DLD1 (cell line): ENCODE results near the gene RABL6.
"Not testable (repeated sequence)": the region's sequence is repeated elsewhere in the genome, so short reads cannot be mapped to it uniquely, and the experiment has no call there.

ENCODE experiments used
- in situ Hi-C: cut with HindIII; loops from 2 replicates; pipeline ENCODE4 v1.10.0; 2017; ENCODE audit warnings: low sequenced_read_pairs

The RABL6 gene

GRCh38 chr9:136794281-136794999, 13.3 kb upstream of the RABL6 start:
- in situ Hi-C loops = no loop called here

GRCh38 chr9:136795000-136795348, 12.8 kb upstream of the RABL6 start:
- in situ Hi-C loops = no loop called here

GRCh38 chr9:136796238-136796774, 11.4 kb upstream of the RABL6 start, which contains the start of gene CCDC183:
TSS of gene CCDC183 (plus strand) at chr9:136796338. CDS start at chr9:136796398, 60 bp downstream.
- in situ Hi-C loops = no loop called here

- in situ Hi-C loops = not testable (repeated sequence)
These were observed 10.9 kb upstream of the RABL6 start for GRCh38 chr9:136796775-136797347.

GRCh38 chr9:136798708-136799078, 9.1 kb upstream of the RABL6 start:
- in situ Hi-C loops = no loop called here

GRCh38 chr9:136799079-136799853, 8.5 kb upstream of the RABL6 start:
- in situ Hi-C loops = no loop called here

- in situ Hi-C loops = loop anchor here (25.0 kb wide), 2 partner anchors 237 to 362 kb away; partner anchors contain the start of genes ABCA2, FUT7, LRRC26 and NPDC1
These were observed 7.7 kb upstream of the RABL6 start for GRCh38 chr9:136799854-136800657.

GRCh38 chr9:136802321-136802720, 5.4 kb upstream of the RABL6 start:
- in situ Hi-C loops = loop anchor here (25.0 kb wide), 2 partner anchors 235 to 360 kb away; partner anchors contain the start of genes ABCA2, FUT7, LRRC26 and NPDC1

GRCh38 chr9:136803009-136803550, 4.7 kb upstream of the RABL6 start:
- in situ Hi-C loops = loop anchor here (25.0 kb wide), 2 partner anchors 234 to 359 kb away; partner anchors contain the start of genes ABCA2, FUT7, LRRC26 and NPDC1

- in situ Hi-C loops = loop anchor here (25.0 kb wide), 2 partner anchors 233 to 358 kb away; partner anchors contain the start of genes ABCA2, FUT7, LRRC26 and NPDC1
These were observed 3.9 kb upstream of the RABL6 start for GRCh38 chr9:136803551-136804508.

GRCh38 chr9:136804509-136805206, 3.1 kb upstream of the RABL6 start:
- in situ Hi-C loops = loop anchor here (25.0 kb wide), 2 partner anchors 233 to 358 kb away; partner anchors contain the start of genes ABCA2, FUT7, LRRC26 and NPDC1

GRCh38 chr9:136805207-136805740, 2.5 kb upstream of the RABL6 start:
- in situ Hi-C loops = loop anchor here (25.0 kb wide), 2 partner anchors 232 to 357 kb away; partner anchors contain the start of genes ABCA2, FUT7, LRRC26 and NPDC1

GRCh38 chr9:136806067-136806466, 1.7 kb upstream of the RABL6 start:
- in situ Hi-C loops = loop anchor here (25.0 kb wide), 2 partner anchors 231 to 356 kb away; partner anchors contain the start of genes ABCA2, FUT7, LRRC26 and NPDC1

GRCh38 chr9:136806631-136807201, 1.0 kb upstream of the RABL6 start:
- in situ Hi-C loops = loop anchor here (25.0 kb wide), 2 partner anchors 231 to 356 kb away; partner anchors contain the start of genes ABCA2, FUT7, LRRC26 and NPDC1

- in situ Hi-C loops = loop anchor here (25.0 kb wide), 2 partner anchors 229 to 354 kb away; partner anchors contain the start of genes ABCA2, FUT7, LRRC26 and NPDC1
These were observed 492 bp downstream of the RABL6 start for GRCh38 chr9:136808075-136808805.

- in situ Hi-C loops = loop anchor here (25.0 kb wide), 2 partner anchors 229 to 354 kb away; partner anchors contain the start of genes ABCA2, FUT7, LRRC26 and NPDC1
These were observed 1.0 kb downstream of the RABL6 start for GRCh38 chr9:136808806-136809158.
